Ovary (tissue), 9 donors: ENCODE measurements around the gene ERBIN. TPM values are rescaled to one million over a fixed set of nuclear protein-coding genes. Genes with fewer than 3 reads are reported as not detected.

Experiments
- DNase-seq, 5 donors: peaks; one replicate each; pipeline ENCODE4 v3.0.0-alpha.2; 2019 to 2020
- H3K27ac ChIP-seq, 2 donors: fragments of 200-600 bp; one replicate each; pipeline versions ENCODE4 v1.5.1 to v1.8.0; 2019 to 2022
- H3K27me3 ChIP-seq: fragments of 200-600 bp; one replicate; pipeline ENCODE4 v1.8.0; 2022
- H3K36me3 ChIP-seq: fragments of 200-600 bp; sonication (generic); one replicate; pipeline ENCODE4 v1.5.1; 2019
- H3K4me1 ChIP-seq: one replicate; pipeline ENCODE4 v1.8.1; 2013; ENCODE audit warnings: mild to moderate bottlenecking, moderate library complexity; ENCODE audit not compliant: insufficient read depth
- H3K4me3 ChIP-seq: fragments of 200-600 bp; sonication (generic); one replicate; pipeline ENCODE4 v1.5.1; 2017
- H3K9me3 ChIP-seq, 2 donors: fragments of 200-600 bp in 1 of 2; sonication (generic) in 1 of 2; one replicate each; pipeline versions ENCODE4 v1.5.1 to v1.8.1; 2013 to 2019; ENCODE audit warnings: mild to moderate bottlenecking in 1 of 2, moderate library complexity in 1 of 2
- CTCF ChIP-seq, 3 donors: fragments of 450-650 bp in 2 of 3; fragments of 200-600 bp in 1 of 3; IDR thresholded peaks; one replicate each; pipeline versions ENCODE4 v1.5.1 to v1.8.0; 2016 to 2022; ENCODE audit warnings: antibody characterized with exemption in 3 of 3, mild to moderate bottlenecking in 1 of 3
- EP300 ChIP-seq: sonication (generic); formaldehyde crosslinking; IDR thresholded peaks from one replicate; pipeline ENCODE4 v1.6.1; 2017; ENCODE audit warnings: antibody characterized with exemption
- POLR2A ChIP-seq: fragments of 450-650 bp; IDR thresholded peaks from one replicate; pipeline ENCODE4 v1.6.1; 2017; ENCODE audit warnings: antibody characterized with exemption, mild to moderate bottlenecking, moderate library complexity
- WGBS, 3 donors: extraction: QIAGEN DNeasy Blood & Tissue Kit in 1 of 3; methylation state at CpG; one replicate each; pipeline versions ENCODE4 v1.1.5 to v1.1.7; 2013 to 2017; 5-methylcytosine and 5-hydroxymethylcytosine counted together
- intact Hi-C, 4 donors: fragments of 100-400 bp; cut with DNase I; formaldehyde crosslinking; loops; one replicate each; pipeline versions ENCODE4 v1.11.0 to v1.15.1; 2022 to 2023
- polyA plus RNA-seq, 2 donors: library from polyadenylated mRNA; stranded (reverse); fragments of 200-250 nt in 1 of 2; fragments of 350-450 nt in 1 of 2; fragmentation: Illumina TruSeq in 1 of 2; extraction: RNeasy Lipid Tissue Mini Kit (QIAGEN cat#74804) in 1 of 2; gene quantifications; one replicate each; pipeline ENCODE4 v1.2.3, GENCODE V29; 2013 to 2014
- total RNA-seq, 7 donors: library from RNA; depleted of rRNA in 2 of 7; stranded (reverse); fragments of >200 nt in 2 of 7; fragmentation: NEBNext Ultra II Directional in 3 of 7; extraction: Animal tissue kit (Norgen Biotek cat#: 25700) in 3 of 7; gene quantifications; one replicate each; pipeline versions ENCODE4 v1.1.0 to v1.2.4, GENCODE V29; 2016 to 2023
- donor health status: DM: no; HTN: no; CAD: no; lungs with moderate emphysema.
- donor health status: DM: no; HTN: no; CAD: no.
- donor health status: Bipolar disorder and iron deficiency.
- donor health status: DM: yes; HTN: yes; CAD: no.
- donor health status: DM: no; HTN: no; CAD: no.
- donor health status: DM: yes; HTN: yes; CAD: no.

ERBIN gene
- total and polyA plus RNA-seq, 9 donors, result 20.2 to 67.9 (median 57.5) TPM

DNA sequence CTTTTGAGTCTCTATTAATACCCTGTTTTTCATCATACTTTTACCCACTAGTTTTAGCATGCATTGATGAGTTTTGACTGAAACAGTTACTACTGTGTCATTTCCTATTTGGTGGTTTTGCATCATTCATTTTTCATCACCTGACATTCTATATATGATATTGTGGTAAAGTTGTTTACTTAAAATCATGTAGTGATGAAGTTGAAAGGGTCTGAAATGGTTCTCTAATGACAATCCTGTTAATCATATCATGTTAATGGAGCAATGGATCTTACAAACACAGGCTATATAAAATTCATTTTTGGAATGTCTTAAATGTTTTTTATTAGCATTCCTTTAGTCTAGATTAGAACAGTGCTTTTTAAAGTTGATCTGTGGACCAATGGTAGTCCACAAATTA, 84.1 kb downstream of the ERBIN start:
- H3K4me1 ChIP-seq, result peaks cover 2% of the 10 kb centered on the region
- TF ChIP-seq POLR2A (no peak), EP300 (no peak), CTCF (IDR thresholded peaks at IDR 0.05) (no peak)
- no peak overlapping the region for H3K4me3 ChIP-seq
- no peak for DNase-seq
- H3K27ac ChIP-seq, result no peak overlapping the region
- intact Hi-C loops, result no loop called here
- H3K27me3 ChIP-seq, result no peaks in the 10 kb centered on the region
- H3K36me3 ChIP-seq, result no peaks in the 10 kb centered on the region
- H3K9me3 ChIP-seq, result no peaks in the 10 kb centered on the region

DNA sequence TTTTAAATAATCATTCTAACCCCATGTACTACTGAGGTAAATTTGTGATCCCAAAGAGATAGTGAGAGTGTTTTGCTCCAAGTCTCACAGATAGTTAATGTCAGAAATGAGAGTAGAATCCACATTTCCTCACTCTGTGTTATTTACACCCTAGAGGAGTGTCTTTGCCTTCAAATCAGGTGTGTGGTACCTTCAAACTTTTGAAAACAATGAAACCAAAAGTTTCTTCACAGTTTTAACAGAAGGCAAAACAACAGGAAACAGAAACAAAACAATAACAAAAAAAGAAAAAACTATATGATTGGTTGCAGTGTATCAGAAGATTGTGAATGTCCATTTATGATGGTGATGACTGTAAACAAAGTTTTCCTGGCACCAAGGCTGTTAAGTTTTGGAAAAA, 85.9 kb downstream of the ERBIN start:
- Histone ChIP-seq H3K4me3 (no peak overlapping the region), H3K27ac (no peak overlapping the region), H3K4me1 (peaks cover 2% of the 10 kb centered on the region), H3K36me3 (no peaks in the 10 kb centered on the region), H3K9me3 (no peaks in the 10 kb centered on the region), H3K27me3 (no peaks in the 10 kb centered on the region)
- no peak for TF ChIP-seq EP300
- TF ChIP-seq POLR2A, result no peak
- no peak for TF ChIP-seq CTCF (IDR thresholded peaks at IDR 0.05)
- intact Hi-C loops, result no loop called here
- DNase-seq, result no peak

DNA sequence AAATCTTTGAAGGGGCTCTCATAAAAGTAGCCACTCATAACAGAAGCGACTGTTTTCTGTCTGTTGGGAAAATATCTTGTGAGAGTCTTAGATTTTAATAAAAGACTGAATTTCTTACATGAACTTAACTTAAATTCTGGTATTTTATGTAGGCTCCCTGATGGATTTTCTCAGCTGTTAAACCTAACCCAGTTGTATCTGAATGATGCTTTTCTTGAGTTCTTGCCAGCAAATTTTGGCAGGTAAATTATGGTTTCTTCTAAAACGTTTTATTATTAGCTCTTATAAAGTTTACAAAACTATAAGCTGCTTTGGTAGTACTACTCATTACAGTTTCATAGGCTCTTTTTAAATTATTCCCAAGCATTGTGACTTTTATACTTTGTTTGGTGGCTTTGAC, 87.0 kb downstream of the ERBIN start:
- H3K27me3 ChIP-seq, result no peaks in the 10 kb centered on the region
- H3K4me1 ChIP-seq, result peaks cover 2% of the 10 kb centered on the region
- no peak overlapping the region for H3K4me3 ChIP-seq
- H3K9me3 ChIP-seq, result no peaks in the 10 kb centered on the region
- TF ChIP-seq CTCF (IDR thresholded peaks at IDR 0.05) (no peak), EP300 (no peak), POLR2A (no peak)
- no peak for DNase-seq
- no peak overlapping the region for H3K27ac ChIP-seq
- intact Hi-C loops, result no loop called here
- 43 to 49% (median 47%) methylated on average over 2 of the region's 2 CpGs for WGBS, 3 donors
- no peaks in the 10 kb centered on the region for H3K36me3 ChIP-seq

GRCh38 chr5:66013906-66014305, 87.5 kb downstream of the ERBIN start:
- Histone ChIP-seq H3K9me3 (no peaks in the 10 kb centered on the region), H3K27me3 (no peaks in the 10 kb centered on the region), H3K27ac (no peak overlapping the region), H3K4me1 (peaks cover 1% of the 10 kb centered on the region), H3K36me3 (no peaks in the 10 kb centered on the region), H3K4me3 (no peak overlapping the region)
- DNase-seq, result no peak
- intact Hi-C loops, result no loop called here
- WGBS, 3 donors, result 92 to 99% (median 98%) methylated on average over 1 of the region's 1 CpG
- TF ChIP-seq POLR2A (no peak), EP300 (no peak), CTCF (IDR thresholded peaks at IDR 0.05) (no peak)
